HCT116 (cell line): ENCODE data around the gene BDNF. TPM values are rescaled to one million over a fixed set of nuclear protein-coding genes. Genes with fewer than 3 reads are reported as not detected.

ENCODE experiments used
- total RNA-seq: library from RNA; stranded (reverse); gene quantifications from one replicate; pipeline ENCODE4 v1.2.1, GENCODE V29; 2021; ENCODE audit not compliant: unreplicated experiment

The BDNF gene
- total RNA-seq, 1 experiment from 2014 or later: 22.0 TPM

Other genes starting within 250 kb of the BDNF start
- gene LGR4, start 227.7 kb downstream of the BDNF start, total RNA-seq: 7.1 TPM
- gene LIN7C, start 193.7 kb downstream of the BDNF start, total RNA-seq: 48.2 TPM